NCI-H69 (cell line): Measurements from ENCODE around the gene GATA2.
A peak's percentile ranks its signal among the peaks of the same experiment; 100 is the strongest.

Experiments used
- DNase-seq: peaks from one replicate; lab custom pipeline; 2025; lab: John Stamatoyannopoulos, UW

The GATA2 gene

DNA sequence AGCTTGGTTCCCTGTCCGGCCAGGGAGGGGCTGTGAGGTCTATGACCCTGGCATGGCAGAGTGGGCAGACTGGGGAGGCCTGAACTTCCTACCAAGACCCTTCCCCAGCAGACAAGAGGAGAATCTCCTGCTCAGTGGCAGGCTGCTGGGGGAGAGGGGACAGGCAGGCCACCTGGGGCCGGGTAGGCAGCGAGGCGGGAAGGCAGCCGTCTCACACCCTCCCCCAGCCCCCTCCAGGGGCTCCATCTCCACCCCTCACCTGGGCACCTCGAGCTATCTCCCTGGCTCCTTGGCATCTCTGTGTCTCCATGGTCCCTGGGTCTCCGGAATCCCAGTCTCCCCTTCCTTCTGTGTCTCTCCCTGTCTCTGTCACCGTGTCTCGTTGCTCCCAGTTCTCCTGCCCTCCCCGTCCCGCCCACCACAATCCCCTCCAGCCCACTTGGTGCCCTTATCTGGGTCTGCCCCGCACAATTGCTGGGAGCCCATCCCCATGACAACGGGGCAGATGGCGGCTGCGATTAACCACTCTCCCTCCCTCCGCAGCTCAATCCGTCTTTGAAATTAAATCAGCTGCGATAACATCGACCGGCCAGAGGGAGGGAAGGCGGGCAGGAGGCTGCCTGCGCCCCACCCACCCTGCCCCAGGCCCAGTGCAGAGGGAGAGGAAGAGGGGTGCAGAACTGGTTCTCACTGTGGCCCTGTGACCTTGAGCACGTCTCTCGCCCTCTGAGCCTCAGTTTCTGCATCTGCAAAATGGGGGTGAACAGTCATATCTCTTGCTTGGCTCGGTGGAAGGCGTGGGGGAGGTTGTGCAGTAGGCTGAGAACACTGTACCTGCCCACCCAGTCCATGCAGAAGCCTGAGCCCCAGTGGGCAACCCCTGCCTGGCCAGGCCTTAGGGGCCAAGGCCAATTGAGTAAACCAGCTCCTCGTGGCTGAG, 36.0 kb downstream of the GATA2 start:
- peak; percentile 69 for DNase-seq

DNA sequence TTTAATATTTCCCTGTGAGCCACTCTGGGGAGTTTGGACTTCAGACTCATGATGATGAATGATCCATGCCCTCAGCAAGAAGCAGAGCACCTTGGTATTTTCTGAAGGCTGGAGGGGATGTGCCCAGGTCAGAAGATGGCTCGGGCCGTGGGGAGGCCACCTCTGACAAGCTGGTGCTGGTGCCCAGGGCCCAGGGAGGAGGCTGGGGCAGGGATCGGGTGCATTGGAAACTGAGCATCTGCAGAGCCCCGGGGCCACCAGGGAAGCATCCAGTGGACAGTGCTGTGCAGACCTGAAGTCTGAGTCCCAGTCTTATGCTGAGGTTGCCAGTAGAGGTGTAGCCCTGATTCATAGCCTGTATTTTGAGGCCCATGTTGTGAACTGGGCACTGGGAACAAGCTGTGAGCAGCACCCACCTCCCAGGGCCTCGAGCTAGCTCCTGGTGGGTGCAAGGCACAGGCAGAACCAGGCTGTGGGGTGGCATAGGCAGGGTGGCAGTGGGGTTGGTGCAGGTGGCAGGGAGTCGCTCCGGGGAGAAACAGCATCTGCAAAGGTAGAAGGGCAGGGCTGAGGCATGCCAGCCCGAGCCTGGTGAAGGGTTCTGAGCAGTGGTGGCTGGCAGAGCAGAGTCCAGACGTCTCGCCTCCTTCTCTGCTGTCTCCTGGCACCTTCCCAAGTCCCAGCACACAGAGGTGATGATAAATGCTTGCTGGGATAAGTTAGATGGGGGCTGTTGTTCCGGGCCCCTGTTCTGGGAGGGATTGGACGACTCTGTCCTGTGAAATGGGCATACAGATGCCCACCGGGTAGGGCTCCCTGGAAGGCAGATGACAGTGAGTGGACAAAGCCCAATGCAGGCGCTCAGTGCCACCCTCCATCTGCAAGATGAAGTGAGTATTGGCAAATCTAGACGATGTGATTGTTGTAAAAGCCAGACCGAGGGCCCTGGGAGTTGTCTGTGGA, 36.9 kb downstream of the GATA2 start:
- peak; percentile 49 for DNase-seq

DNA sequence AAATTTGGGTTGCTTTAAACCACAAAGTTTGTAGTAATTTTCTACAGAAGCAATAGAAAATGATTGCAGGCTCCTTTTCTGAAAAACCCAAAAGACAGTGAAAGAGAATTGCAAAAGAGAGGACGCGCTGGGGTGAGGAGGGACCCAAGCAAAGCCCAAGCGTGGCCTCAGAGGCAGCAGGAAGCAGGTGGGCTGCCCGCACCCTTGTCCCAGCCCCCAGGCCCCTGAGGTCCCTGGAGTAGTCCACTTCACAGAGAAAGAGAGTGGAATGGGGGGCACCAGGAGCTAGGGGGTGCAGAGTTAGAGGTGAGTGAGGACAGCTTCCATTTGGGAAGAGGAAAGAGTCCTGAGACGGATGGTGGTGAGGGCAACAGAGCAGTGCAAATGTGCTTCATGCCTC, 37.9 kb downstream of the GATA2 start:
- no peak for DNase-seq

DNA sequence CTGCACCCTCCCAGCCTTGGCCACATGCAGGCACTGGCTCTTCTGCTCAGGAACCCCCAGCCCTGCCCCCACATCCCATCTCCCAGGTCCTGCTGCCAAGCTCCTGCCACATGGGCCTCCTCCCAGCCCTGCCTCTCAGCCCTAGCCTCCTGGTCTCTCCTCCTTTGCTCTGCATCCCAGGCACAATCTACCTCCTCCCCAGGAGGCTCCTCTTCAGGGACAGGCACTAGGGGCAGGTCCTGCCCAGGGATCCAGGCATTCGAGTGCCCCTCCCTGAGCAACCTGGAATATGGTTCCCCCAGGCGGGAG, 38.7 kb downstream of the GATA2 start:
- no peak for DNase-seq

DNA sequence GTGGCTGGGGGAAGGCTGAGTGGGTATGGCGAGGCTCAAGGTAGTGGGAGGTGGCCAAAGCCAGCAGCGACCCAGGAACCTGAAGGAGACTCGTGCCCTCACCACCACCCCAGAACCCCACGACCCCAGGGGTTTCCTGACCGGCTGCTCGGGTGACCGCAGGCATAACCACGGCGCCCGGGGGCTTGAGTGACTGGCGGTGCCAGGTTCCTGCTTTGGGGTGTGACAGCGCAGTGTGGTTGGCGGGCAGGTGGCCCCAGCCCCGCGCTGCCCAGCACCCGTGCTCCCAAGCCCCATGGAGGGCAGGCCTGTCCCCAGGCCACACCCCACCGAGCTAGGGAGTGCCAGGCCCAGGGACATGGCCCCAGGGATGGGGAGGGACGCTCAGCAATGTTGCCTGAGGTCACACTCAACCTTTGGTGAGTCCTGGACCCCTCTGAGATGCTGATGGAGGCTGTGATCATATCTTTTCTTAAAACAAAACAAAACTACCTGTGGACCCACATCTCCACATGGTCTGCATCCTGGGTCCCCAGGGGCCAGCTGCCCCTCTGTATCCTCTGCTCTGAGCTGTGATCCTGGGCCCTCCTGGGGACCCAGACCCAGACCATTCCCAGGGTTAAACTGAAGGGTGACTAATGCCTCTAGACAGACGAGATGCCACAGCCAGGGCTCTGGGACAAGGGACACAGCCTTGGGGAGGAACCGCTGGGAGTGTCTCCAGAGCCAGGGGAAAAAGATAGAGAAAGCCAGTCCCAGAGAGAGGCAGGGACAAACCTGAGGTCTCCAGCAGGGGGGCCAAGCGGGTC, 39.3 kb downstream of the GATA2 start:
- no peak for DNase-seq

DNA sequence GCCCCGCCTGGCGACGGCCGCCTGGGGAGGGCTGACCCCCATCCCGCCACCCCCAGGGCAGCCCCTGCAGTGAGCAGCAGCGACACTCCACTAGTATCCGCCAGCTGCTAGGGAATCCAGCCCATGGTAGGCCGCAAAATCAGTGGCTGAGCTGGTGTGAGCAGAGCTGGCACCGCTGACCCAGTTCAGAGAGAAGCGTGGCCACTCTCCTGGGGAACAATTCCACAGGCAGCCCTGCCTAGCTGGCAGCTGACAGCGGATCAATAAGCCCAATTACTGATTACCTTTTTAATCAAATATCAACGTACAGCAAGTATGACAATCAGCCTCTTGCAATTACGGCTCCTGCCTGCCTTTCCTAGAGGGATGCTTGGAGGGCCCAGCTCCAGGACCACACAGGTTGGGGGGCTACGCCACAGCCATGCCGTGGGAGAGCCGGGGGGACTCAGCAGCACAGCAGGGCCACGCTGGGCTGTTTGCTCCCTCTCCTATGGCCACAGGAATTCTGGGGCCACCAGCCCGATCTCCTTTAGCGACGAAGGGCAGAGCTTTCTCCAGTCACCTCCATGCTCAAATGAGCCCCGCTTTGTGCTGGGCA, 40.2 kb downstream of the GATA2 start:
- no peak for DNase-seq

DNA sequence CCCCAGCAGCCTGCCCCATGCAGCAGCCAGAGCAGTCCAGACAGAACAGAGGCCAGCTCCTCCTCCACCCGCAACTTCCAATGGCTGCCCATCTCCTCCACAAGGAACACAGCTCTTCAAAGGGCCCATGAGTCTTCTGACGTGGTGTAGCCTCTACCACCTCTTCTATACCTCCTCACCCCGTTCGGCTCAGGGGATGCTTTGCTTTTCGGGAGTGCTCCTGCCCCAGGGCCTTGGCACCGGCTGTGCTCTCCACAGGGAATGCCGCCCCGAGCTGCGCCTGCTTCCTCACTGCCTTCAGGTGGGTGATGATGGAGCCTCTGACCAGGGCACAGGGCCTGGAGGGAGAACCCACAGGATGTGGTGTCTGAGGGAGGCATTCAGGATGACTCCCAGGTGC, 40.9 kb downstream of the GATA2 start:
- DNase-seq = no peak

DNA sequence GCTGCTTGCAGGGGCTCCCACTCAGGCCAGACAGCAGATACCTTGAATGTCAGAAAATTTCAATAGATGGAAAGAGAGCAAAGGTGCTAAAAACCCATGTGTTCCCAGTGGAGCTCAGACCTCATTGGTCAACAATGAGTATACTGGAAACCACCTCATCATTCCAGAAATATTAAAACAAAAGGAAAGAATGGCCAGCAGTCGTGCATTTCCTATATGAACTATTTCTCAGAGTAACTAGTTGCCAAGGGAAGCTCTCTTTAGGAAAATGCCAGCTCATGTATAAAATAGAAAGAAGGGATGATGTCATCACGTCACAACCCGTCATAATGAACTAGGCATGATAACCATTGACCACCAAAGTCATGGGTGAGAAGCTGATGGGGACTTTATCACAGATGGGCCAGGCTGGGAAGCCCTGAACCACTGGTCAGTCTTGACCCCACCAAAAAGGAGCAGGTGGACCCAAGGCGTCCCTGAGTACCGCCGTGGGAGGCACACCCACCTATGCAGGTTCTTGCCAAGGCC, 43.8 kb downstream of the GATA2 start:
- no peak for DNase-seq

DNA sequence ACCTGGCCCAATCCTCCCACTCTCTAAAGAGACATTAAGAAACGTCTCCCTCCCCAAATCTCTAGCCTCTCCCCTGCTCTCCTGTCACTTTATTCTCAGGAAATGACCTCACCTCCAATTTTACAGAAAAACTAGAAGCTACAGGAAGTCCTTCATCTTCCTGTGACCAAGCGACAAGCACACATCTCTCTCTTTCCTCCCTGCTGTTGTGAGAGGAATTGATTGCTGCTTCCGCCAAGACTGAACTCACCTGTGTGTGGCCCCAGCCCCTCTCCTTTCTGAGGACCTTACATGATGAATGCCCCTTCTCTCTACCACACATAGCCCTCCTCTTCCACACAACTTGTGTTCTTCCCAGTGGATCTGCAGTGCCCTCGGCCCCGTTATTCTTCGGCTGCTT, 44.5 kb downstream of the GATA2 start:
- peak; percentile 12 for DNase-seq

DNA sequence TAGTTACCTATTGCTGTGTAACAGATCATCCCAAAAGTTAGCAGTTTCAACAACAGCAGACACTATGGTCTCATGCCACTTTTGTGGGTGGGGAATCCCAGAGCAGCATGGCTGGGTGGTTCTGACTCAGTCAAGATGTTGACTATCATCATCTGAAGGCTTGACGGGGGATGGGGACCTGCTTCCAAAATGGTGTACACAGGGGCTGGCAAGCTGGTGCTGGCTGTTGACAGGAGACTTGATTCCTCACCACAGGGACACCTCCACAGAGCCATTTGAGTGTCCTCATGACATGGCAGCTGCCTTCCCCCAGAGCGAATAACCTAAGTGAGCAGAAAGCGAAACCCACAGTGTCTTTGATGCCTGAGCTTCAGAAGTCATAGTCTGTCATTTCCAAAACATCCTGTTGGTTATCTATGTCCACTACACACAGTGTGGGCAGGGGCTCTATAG, 45.4 kb downstream of the GATA2 start:
- DNase-seq = no peak

DNA sequence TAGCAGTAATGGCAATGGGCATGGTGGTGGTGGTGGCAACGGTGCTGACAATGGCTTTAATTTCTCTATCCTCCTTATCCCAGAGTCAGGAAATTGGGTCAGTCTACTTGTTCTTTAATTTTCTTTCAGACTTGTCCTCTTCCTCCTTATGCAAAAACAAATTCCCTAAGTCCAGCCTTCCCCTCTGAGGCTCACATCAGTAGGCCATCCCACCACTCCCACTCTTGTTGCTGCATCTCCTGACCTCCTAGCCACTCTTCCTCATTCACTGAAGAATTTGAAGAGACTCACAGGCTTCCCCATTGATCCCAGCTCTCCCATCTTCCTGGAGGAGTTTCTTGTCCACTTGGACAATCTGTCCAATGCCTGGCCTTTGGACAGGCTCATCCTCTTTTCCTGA, 46.2 kb downstream of the GATA2 start:
- DNase-seq = no peak

DNA sequence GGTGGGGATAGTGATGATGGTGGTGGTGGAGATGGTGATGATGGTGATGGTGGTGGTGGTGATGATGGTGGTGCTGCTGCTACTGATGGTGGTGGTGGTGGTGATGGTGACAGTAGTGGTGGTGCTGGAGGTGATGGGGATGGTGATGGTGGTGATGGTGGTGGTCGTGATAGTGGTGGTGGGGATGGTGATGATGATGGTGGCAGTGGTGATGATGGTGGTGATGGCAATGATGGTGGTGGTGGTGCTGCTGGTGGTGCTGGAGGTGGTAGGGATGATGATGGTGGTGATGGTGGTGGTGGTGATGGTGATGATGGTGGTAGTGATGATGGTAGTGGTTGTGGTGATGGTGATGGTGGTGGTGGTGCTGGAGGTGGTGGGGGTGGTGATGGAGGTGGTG, 47.6 kb downstream of the GATA2 start:
- no peak for DNase-seq

DNA sequence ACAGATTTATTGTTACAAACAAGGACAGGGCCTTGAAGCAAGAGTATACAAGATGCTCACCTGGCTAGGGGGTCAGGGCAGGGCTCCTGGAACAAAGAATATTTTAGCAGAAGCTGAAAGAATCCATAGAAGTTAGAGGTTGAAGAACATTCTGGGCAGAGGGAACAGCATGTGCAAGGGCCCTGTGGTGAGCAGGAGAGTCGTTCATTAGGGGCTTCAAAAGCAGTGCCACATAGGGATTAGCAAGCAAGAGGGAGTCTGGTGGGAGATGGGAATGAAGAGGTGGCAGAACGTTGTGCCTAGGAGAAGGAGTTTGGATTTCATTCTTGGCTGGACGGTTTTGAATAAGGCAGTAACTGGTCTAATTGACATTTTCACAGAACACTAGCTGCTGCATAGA, 49.2 kb downstream of the GATA2 start:
- no peak for DNase-seq

DNA sequence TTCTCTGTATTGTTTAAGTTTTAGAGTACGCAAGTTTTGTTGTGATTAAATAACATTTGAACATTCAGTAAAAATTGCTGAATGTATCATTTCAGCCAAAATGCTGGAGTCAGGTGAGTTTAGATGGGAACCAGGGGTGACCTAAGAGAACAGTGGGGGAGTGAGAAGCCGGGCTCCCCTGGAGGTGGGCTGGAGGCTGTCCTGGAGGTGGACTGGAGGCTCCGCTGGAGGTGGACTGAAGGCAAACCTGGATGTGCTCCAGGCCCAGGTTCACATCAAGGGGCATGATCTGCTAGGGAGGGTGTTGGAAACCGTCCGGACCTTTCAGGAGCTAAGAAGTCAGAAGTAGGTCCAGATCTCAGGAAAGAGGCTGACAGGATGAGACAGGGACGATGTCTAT, 50.1 kb downstream of the GATA2 start:
- no peak for DNase-seq

DNA sequence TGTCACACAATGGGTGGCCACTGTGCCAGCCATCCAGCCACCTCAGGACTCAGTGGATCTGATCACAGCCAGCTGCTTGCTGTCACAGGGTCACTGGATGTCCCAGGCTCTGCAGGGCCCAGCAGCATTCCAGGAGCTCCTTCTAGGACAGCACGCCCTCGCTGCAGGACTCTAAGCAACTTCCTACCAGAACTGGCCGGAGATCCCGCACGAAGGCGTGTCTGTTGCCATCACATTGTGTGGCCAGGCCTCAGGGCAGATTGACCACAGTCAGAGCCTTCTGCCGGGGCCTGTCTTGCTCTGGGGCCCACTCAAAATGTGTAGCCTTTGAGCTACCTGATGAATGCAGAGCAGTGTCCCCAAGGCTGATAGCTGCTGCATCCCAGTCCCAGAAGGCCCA, 50.9 kb downstream of the GATA2 start:
- no peak for DNase-seq

DNA sequence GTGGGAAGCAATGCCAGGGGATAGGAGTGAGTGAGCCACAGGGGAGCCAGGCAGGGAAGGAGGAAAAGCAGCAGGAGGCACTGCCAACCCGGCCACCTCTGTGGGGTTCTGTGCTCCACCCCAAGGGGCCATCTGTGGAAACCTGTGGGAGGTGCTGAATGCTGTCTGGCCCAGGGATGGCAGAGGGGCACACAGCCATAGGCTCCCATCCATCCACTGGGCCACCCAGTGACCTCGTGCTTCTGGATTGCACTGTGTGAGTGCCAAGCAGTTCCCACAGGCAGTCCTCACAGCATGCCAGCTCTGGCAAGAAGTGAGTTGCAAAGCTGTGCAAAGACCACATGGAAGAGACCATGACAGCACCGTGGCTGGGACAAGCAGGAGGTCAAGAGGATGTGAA, 53.8 kb downstream of the GATA2 start:
- DNase-seq = no peak

DNA sequence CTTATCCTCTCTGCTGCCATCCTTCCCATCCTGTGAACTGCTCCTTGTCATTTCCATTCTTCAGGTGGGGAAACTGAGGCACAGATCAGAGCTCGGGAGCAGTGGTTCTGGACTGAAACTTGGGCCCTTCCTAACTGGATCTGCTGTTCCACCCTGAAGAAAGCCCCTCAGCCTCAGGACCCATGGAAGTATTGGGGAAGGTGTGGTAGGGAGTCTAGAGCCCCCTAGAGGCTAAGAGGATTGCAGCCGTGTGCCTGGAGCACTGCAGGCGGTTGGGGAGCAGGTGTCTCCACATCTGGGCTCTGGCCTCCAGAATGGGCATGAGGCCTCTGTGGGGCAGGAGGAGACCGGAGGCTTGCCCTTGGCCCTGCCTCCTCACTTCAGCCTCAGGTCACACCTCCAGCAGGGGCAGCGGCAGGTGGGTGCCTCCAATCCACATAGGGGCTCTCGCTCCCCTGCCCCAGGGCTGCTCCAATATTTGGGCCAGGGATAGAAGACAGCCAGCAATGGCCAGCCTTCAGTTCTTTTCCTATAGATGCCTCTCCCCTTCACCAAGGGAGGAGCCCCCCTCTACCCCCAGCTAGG, 54.4 kb downstream of the GATA2 start:
- peak; percentile 31 for DNase-seq

DNA sequence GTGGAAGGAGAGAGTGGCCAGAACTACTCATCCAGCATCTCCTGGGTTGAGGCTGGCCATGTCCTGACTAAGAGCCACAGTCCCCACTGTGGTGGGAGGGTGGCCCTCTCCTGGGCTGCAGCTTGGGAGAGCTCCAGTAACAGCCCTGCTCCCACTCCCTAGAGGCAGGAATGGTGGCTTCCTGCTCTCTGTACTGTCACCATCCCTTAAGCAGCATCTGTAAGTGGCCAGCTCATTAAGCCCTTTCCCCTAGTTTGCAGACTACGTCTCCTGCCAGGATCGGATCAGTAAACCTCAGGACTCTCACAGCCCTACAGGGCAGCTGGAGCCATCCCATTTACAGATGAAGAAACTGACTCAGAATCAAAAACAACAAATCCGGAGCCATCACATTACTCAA, 56.8 kb downstream of the GATA2 start:
- DNase-seq = no peak

DNA sequence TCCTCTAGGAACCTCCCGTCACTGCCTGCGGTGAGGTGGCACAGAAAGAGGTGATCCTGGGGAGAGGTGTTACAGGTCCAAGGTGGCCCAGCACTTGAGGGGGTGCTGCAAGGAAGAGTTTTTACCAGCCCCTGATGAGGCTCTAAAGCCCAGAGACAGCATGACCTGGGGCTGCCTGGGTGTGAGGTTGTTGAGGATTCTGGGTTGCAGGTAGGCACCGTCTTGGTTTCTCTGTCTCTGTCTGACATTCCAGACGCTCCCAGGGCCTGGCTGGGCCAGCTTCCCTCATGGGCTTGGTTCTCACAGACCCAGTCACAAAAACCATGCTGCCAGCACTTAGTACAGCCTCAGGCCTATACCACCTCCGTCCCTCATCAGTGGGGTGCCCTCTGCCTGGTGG, 57.4 kb downstream of the GATA2 start:
- no peak for DNase-seq

DNA sequence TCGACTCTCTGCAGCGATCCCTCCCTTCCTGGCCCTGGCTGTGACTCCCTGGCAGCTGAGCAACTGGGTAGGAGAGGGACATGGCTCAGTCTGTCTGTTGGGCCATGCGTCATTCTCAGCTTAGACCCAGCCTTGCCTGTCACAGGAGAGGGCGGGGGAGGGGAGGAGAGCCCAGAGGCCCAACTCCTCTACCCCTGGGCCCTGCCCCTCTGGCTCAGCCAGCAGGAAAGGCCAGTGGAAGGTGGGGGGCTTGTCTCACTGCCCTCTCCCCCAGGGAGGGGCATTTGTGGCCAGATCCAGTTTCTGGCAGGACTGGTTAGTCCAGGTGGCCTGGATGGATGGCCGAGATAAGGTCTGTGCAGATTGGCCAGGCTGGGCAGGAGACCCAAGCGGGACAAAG, 57.9 kb downstream of the GATA2 start:
- DNase-seq = no peak

DNA sequence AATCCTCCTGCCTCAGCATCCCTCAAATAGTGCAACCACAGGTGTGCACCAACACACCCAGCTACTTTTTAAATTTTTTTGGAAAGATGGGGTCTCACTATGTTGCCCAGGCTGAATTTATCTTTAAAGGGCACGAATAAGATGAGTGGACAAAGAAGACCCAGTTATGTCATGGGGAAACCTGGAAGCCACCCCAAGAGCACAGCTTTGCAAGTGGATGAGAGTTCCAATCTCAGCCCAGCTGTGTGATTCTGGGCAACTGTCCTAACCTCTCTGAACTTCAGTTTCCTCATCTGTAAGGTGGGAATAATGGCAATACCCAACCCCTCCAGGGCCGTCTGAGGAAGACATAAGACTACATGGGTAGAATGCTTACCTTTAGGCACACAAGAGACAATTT, 58.5 kb downstream of the GATA2 start:
- DNase-seq = no peak
